ENCODE data around the gene STIM1.

Gene STIM1

DNA sequence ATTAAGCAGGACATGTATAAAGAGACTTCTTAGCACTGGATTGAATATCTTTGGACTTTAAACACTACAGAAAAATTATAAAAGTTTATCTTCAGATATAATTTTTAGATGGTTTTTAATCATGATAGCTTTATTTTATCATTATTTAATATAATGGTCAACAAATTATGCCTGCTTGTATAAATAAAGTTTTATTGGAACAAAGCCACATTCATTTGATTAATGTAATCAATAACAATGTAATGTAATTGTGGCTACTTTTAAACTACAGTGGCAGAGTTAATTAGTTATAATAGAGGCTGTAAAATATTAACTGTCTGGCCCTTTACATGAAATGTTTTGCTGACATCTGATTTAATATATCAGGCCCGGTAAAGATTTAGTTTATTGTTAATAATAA is 70.0 kb downstream of the STIM1 start:
- no peak for DNase-seq (ENCODE audit: low spot score)
- CTCF ChIA-PET = interaction anchor here (0.6 to 0.7 kb wide), 2 partner anchors 17 to 1126 kb away, joined by 3 read pairs; no protein-coding TSS in a partner anchor
- POLR2A ChIA-PET (ENCODE audit: low non-redundant PET) = no interaction called here
- TF ChIP-seq, protein P1, sequence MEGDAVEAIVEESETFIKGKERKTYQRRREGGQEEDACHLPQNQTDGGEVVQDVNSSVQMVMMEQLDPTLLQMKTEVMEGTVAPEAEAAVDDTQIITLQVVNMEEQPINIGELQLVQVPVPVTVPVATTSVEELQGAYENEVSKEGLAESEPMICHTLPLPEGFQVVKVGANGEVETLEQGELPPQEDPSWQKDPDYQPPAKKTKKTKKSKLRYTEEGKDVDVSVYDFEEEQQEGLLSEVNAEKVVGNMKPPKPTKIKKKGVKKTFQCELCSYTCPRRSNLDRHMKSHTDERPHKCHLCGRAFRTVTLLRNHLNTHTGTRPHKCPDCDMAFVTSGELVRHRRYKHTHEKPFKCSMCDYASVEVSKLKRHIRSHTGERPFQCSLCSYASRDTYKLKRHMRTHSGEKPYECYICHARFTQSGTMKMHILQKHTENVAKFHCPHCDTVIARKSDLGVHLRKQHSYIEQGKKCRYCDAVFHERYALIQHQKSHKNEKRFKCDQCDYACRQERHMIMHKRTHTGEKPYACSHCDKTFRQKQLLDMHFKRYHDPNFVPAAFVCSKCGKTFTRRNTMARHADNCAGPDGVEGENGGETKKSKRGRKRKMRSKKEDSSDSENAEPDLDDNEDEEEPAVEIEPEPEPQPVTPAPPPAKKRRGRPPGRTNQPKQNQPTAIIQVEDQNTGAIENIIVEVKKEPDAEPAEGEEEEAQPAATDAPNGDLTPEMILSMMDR (conservative IDR thresholded peaks at IDR 0.05; ENCODE audit: low read depth) = no peak
- no peak overlapping the region for H3K27ac ChIP-seq

DNA sequence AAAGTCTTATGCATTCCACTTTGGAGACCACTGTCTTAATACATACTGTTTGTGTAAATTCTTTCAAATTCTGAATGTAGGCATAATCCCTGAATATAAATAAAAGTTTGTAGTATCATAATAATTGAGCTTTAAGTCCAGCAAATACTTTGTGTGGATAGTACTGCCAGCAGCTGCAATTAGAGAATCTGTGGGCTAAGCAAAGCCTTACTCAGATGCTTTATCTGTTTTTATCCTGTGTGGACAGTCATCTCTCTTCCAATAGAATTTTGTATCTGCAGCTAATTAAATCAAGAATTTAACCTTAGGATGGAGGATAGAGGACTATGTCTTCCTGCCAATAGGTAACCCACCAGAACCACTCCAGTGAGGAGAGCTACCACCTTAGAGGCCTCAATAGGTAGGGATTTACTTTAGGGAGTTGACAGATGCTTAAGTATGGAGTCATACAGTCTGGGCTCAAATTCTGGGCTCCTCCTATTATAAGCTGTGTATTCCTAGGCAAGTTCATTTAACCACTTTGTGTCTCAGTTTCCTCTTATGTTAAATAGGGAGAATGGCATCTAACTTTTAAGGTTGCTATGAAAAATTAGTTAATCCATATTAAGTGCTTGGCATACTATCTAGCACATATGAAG is 71.1 kb downstream of the STIM1 start:
- TF ChIP-seq, protein P1 (conservative IDR thresholded peaks at IDR 0.05; ENCODE audit: low read depth) = no peak
- DNase-seq (ENCODE audit: low spot score) = no peak
- POLR2A ChIA-PET (ENCODE audit: low non-redundant PET) = no interaction called here
- no peak overlapping the region for H3K27ac ChIP-seq
- CTCF ChIA-PET = interaction anchor here (0.6 to 0.8 kb wide), 4 partner anchors 21 to 153 kb away, joined by 3 to 4 read pairs (median 3); no protein-coding TSS in a partner anchor

DNA sequence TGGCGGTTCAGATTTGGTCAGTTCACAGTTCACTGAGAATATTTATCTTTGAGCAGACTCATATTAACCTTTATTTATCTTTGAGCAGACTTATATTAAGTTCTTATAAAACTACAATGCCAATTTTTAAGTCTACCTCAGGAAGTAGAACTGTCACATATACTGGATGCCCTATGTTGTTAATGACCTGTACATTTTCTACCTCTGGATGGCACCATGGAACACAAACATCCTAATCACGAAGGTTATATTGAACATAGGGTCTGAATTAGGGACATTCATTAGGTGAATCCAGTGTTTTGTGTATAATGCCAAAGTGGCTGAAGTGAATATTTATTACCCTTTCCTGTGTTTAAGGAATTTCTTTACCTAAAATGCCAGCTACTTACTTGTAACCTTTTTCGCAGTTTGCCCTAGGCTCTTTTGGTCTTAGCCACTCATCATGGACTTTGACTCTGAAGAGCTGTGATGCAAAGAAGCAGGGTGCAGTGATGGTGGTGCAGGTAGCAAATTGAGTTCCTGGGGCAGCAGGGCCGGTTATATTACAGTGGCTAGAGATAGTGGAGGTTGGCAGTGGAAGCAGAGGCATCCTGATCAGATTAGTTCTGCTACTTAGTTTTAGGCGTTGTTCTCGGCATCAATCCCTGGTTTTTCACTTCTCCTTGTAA is 71.8 kb downstream of the STIM1 start:
- H3K27ac ChIP-seq = no peak overlapping the region
- CTCF ChIA-PET = interaction anchor here (0.8 kb wide), 1 partner anchor 118 kb away, joined by 3 read pairs; no protein-coding TSS in a partner anchor
- TF ChIP-seq, protein P1 (conservative IDR thresholded peaks at IDR 0.05; ENCODE audit: low read depth) = no peak
- no peak for DNase-seq (ENCODE audit: low spot score)
- POLR2A ChIA-PET (ENCODE audit: low non-redundant PET) = no interaction called here

DNA sequence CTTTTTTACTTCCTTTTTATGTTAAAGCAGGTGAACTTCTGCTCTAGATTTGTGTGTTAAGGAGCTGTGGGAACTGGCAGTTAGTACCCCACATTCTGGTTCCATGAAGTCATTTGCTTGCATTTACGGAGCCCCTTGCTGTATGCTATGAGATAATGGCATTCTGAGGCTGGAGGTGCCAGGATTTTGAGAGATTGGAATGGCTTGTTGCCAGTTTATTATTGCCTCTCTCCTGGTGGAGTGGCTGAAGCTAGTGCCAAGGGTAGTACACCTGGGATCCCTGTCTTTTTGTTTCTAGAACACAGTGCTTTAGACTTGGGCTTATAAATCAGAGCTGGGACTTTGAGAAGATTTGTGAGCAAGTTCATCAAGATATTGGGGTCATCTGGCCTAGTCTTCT is 73.8 kb downstream of the STIM1 start:
- ChIA-PET POLR2A (ENCODE audit: low non-redundant PET) (no interaction called here), CTCF (interaction anchor here (0.7 kb wide), 1 partner anchor 145 kb away, joined by 3 read pairs; no protein-coding TSS in a partner anchor)
- no peak for DNase-seq (ENCODE audit: low spot score)
- TF ChIP-seq, protein P1 (conservative IDR thresholded peaks at IDR 0.05; ENCODE audit: low read depth) = no peak
- H3K27ac ChIP-seq = no peak overlapping the region

DNA sequence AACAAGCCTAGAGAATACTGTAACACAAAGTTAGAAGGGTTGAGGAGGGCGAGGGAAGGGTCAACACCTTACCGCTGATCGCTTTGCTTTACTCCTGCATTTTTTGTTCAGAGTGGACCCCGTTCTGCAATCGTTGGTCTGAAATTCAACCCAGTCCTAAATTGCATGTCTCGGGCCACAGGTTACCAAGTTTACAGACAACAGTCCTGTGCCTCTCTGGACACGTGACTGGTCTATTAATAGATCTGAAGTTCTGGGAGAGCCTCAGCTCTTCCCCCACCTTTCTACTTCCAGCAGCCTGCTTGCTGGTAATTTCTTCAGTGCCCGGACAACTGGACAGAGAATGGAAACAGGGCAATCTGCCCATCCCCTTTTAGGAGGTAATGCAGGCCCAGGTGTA is 74.2 kb downstream of the STIM1 start:
- POLR2A ChIA-PET (ENCODE audit: low non-redundant PET) = no interaction called here
- CTCF ChIA-PET = interaction anchor here (0.7 to 1.4 kb wide), 2 partner anchors 12 to 144 kb away, joined by 3 to 7 read pairs; no protein-coding TSS in a partner anchor
- DNase-seq (ENCODE audit: low spot score) = no peak

DNA sequence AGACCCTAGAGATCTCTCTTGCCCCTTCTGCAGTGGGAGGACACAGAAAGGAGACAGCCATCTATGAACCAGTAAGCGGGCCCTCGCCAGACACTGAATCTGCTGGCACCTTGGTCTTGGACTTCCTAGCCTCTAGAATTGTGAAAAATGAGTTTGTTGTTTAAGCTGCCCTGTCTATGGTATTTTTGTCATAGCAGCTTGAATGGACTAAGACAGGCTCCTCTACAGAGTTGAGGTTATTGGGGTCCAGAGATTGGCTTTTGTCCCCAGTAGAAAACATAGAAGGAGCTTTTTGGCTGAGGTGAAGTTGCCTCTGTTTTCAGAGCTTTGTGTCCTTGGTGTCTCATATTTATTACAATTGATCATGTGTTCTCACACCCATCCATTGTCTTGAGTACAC is 77.2 kb downstream of the STIM1 start:
- TF ChIP-seq, protein P1 (conservative IDR thresholded peaks at IDR 0.05; ENCODE audit: low read depth) = no peak
- POLR2A ChIA-PET (ENCODE audit: low non-redundant PET) = no interaction called here
- CTCF ChIA-PET = no interaction called here
- H3K27ac ChIP-seq = no peak overlapping the region
- no peak for DNase-seq (ENCODE audit: low spot score)

More for the DNA sequence above, 74.2 kb downstream of the STIM1 start:
- TF ChIP-seq, protein P1 (conservative IDR thresholded peaks at IDR 0.05; ENCODE audit: low read depth) = no peak
- H3K27ac ChIP-seq = no peak overlapping the region
